NCI-H446 (cell line): ENCODE data around the gene SYT7.
"Not testable (repeated sequence)": the region's sequence is repeated elsewhere in the genome, so short reads cannot be mapped to it uniquely, and the experiment has no call there.

Experiments
- DNase-seq, 2 experiments: peaks; one replicate each; lab custom pipeline; 2025; lab: John Stamatoyannopoulos, UW

The SYT7 gene

DNA sequence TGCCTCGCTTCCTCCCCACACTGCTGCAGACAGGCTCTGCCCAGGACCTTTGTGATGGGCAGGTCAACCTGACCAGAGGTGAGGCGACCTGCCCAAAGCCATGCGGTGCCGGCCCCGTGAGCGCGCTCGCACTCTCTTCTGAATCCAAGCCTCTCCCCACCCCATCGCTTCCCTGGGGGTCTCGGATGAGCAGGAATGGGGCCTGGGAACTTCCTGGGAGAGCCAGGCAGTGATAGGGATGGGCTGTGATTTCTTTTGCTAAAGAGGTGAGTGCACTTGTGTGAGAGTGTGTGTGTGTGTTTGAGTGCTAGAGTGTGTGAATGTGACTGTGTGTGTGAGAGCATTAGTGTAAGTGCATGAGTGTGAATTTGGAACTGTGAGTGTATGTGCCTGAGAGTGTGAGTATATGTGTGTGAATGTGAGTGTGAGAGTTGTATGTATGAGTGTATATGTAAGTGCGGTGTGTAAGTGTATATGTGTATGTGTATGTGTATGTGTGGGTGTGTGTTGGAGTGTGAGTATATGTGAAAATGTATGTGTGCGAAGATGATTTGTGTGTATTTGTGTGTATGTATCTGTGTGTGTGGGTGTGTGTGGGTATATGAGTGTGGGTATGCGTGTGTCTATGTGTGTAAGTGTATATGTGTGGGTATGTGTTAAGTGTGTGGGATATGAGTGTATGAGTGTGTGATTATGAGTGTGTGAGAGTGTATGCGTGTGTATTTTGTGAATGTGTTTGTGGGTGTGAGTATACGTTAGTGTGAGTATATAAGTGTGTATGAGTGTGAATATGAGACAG, 84.1 kb downstream of the SYT7 start:
- DNase-seq = no peak

DNA sequence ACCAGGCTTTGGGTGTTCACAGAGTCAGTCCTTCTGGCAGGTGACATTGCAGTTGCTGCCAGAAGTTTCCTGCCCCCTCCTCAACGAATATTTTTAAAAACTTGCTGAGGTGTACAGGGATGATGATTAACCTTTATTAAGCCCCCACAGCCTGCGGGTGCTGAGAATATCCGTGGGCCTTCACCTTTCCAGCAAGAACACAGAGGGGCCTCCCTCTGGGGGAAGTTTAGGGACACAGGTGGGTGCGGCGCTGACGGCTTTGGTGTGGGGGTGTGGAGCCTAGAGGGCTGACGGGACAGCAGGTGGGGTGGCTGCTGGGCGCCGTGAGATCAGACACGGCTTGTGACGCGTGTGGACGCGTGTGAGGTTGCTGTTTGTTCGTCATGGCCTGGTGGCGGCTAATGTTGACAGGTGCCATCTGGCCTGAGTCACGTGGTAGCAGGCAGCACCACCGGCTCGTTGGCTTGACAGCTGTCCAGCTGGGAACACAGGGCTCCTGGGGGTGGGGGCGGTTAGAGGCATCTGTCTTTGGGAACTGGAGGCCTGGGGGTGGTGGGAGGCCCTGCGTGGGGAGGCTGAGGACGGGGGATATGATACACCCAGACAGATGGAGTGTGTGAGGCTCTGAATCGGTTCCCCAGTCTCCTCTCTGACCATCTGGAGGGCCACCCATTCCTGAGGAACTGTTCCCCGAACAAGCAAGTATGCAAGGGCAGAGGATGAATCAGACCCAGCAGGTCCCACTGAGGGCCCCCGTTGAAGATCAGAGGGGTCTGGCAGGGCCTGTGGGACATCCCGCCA, 84.9 kb downstream of the SYT7 start:
- peak in 1 of 2 experiments; percentile 58 for DNase-seq

DNA sequence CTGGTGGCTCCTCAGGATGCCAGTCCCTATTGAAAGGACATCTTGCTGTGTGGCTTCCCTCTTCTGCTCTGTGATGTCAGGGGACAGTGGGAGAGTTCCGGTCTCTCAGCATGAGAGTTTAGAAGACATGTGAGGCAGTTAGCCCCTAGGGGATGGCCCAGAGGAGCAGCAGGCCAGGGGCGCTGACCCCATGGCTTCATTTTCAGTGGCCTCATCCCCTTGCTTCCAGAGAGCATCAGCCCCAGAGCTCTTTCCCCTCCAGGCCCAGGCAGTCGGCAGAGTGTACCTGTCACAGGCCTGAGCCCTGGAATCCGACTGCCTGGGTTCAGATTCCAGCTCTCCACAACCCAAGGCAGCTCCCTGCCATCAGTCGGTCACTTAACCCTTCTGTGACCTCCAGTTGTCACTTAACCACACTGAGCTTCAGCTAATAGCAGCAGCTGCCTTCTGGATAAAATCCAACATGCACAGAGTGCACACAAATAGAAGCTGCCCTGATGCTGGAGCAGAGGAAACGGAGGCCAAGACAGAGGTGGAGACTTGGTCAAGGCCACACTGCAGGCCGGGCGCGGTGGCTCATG, 86.4 kb downstream of the SYT7 start:
- DNase-seq = no peak

DNA sequence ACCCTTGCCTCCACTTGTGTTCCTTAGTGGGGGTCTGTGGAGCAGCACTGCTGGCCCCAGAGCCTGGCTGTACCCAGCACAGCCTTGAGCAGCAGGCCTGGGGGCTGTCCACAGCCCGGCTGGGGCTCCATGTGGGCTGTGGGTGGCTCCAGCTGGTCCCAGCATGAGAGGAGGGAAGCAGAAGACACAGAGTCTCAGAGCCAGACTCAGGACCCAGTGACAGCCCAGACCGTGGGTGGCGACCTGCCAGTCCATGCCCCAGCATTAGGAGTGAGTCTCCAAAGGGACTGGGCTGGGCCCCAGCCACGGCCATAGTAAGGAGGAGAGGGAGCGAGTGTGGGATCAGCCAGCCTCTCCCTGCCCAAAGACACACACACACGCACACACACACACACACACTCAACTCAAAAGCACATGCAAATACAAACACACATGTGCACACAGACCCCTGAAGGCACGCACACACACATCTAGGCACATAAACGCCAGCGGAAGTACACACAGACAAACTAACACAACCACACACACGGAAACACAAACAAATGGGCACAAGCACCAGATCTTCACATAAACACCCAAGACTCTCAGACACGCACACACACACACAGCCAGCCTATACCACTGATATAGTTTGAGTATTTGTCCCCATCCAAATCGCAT, 89.0 kb downstream of the SYT7 start:
- DNase-seq = no peak

DNA sequence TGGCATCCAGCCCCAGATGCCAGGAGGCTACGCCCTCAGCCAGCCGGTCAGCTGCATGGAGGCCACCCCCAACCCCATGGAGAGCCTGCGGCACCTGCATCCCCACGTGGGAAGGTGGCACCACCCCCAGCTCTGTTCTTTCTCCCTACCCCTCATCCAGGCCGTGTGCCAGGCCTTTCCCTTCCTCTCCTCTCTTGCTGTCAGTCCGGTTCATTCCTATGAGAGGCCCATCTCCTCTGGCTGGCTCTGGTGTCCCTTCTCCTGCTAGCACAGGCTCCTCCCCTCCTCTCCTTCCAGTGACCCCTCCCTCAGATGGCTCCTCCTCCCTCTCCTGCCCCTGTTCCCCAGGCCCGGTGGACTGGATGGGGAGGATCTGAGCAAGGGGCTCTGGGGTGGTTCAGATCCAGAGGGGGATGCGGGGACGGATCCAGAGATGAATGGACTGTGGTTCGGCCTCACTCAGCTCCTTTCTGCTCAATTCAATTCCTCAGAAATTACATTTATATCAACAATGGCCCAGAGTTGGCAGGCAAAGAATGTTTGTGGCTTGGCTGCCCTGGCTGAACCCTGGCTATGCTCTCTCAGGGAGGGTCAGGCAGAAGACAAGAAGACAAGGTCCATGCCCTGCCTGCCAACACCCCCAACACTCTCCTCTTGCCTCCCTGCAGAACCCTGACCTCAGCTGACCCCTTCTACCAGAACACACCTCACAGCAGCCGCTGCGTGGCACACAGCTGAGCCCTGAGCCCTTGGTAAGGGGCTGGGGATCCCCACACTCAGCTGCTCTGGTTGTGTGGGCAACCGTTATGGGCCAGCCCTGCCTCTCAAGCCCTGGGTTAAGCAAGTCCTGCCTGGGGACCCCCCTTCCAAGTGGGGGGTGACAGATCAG, 90.8 kb downstream of the SYT7 start:
- no peak for DNase-seq

DNA sequence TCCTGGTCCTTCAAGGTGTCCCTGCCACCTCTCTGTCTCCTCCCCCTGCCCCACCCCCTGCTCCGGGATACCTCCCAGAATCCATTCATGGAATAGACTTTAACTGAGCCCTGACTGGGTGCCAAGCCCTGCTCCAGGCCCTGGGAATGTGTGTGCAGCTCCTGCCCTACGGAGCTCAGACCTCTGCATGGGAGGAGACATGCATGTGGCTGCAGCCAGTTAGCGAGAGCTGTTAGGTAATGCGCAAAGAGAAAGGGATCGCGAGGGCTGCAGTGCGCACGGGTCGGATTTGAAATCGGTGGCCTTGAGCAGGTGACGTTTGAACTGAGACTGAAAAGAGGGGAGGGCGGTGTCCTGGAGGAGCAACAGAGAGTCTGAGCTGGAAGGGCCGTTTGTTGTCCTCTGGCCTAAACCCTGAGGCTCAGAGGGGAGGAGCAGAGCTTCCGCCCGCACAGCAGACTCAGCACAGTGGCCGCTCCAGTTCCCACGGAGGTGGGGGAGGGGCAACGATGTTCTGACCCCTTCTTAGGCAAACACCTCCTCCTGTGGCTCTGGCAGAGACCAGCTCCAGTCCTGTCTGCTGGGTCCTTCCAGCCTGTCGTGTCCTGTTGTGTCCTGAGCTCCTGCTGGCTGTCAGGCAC, 92.1 kb downstream of the SYT7 start:
- DNase-seq = no peak

DNA sequence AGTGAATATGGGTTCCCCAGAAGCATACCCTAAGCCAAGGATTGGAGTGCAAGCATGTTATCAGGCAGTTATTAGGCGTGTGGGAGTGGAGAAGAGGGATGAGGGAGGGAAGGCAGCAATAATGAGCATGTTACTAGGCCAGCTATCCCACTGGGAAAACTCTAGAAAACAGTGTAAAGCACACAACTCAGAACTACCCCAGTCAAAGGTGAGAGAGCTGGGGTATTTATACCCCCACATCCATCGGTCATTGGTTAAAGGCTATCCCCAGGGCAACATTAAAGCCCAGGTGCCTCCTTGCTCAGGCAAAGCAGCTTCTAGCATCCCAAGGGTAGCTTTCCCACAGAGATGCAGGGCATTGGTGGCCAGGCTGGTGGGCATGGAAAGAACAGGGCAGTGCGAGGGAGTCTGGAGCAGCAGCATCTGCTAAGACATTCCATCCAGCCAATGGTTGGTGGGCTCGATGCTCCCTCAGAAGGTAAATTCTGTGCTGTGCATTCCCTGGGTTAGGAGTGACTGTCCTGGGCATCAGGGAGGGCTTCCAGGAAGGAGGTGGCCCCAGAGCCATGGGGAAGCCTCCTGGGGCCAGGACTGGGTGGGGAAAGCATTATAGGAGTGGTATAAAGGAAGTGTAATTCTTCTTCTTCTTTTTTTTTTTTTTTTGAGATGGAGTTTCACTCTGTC, 93.4 kb downstream of the SYT7 start:
- DNase-seq = no peak

DNA sequence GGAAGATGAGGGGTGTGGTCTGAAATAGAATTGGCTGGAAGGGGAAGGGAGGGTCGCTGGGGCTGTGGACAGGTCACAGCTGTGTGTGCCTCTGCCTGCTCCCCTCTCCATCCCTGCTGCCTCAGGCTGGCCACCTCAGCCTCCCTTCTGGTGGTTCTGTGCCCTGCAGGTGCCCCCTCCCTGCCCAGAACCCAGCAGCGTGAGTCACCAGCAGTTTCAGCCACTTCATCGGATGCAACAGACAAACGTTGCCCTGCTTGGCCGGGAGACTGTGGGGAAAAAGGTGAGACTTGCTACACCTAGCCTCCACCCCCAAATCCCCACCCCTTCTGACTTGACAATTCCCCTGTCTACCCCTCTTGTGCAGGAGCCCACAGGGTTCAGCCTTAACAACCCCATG, 94.1 kb downstream of the SYT7 start:
- DNase-seq = no peak

DNA sequence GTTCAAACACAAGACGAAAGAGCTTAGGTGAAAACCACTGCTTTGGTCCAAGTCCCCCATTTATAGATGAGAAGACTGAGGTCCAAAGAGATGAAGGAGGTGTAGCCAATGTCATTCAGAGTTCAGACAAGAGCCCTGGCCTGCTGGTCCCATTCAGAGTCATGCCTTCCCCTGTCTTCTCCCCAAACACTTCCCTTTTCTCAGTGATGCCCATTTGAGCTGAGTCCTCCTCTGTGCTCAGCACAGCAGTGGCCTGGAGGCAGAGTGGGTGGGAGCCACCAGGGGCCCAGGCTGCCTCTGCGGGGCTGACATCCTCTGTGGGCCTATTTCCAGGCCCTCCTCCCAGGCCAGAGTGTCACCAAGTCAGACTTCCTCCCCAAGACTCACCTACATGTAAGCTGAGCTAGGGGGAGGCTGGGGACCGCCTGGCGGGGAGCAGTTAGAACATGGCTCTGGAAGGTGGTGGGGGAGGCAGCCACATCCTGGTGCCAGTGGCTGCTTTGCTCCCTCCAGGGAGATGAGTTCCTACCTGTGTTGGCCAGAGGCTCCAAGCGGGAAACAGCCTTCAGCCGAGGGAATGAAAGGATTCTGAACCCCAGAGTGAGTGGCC, 94.8 kb downstream of the SYT7 start:
- no peak for DNase-seq

DNA sequence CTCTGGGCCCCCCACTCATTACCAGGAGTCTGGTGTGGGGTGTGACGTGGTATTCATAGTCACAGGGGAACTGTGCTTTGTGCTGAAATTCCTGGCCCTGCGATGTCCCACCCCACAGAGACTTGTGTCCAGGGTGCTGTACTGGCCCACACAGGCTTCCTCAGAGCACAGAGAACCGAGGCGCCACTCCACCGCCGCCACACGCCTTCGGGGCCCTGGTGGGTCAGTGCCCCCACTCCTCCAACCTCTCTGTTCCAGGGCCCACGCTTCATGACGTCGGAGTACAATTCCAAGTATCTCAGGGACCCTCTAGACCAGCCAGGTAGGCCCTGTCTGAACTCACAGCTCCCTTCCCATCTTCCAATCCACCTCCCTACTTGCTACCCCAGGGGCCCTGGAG, 95.8 kb downstream of the SYT7 start:
- DNase-seq = no peak

DNA sequence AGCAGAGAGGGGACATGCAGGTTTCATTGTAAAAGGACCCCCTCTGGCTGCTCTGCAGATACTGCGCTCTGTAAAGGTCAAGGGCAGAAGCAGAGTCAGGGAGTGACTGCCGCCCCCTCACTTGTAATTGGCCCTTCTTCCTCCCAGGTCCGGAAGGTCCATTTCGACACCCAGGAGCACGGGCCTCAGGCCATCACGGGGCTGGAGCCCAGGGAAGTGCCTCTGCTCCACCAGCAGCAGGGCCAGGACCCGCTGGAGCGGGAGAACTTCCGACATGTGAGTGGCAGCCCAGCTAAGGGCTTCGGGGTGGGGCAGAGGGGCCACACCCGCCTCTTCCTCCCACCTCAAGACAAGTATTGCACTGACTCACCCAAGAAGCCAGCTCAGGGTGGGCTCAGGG, 96.3 kb downstream of the SYT7 start:
- DNase-seq = no peak

DNA sequence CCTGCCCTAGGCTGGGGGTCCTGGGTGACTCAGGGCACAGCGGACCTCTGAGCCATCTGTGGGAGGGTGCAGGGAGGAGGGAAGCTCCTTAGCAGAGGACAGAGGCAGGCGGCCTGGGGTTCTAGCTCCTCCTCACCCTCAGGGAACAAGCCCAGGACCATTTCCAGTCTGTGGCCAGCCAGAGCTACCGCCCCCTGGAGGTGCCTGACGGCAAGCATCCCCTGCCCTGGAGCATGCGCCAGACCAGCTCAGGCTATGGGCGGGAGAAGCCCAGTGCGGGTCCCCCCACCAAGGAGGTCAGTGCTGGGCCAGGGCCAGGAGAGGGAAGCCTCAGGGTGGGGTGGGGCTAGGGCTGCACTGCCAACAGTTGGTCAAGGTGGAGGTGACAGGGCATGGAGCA, 98.4 kb downstream of the SYT7 start:
- DNase-seq = no peak

DNA sequence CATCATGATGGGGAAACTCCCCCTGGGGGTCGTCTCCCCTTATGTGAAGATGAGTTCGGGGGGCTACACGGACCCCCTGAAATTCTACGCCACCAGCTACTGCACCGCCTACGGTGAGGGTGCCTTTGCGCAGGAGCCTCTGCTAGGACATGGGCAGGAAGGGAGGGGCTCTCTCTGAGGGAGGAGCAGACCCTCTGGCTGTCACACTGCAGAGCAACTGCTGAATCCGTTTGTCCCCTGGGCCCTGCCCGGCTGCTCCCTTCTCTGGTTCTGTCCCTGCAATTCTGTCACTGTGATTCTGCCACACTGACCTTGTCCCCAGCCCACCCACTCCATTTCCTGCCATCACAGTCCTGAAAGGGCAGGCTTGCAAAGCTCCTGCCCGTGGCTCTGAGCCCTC, 99.1 kb downstream of the SYT7 start:
- DNase-seq = no peak

DNA sequence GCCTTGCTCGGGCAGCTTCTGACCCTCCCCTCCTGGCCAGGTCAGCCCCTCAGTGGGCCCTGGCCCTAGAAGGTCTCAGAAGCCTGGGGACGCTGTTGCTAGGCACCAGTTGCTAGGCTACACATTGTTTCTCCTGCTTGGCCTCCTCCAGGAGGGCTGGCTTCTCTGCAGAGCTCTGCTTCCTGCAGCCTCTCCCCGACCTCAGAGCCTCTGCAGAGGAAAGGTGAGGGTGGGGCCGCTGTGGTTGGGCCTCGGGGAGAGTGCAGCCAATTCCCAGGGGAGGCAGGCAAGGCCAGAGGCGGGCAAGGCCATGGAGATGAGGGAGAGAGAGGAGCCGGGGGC, 99.9 kb downstream of the SYT7 start:
- DNase-seq = no peak

DNA sequence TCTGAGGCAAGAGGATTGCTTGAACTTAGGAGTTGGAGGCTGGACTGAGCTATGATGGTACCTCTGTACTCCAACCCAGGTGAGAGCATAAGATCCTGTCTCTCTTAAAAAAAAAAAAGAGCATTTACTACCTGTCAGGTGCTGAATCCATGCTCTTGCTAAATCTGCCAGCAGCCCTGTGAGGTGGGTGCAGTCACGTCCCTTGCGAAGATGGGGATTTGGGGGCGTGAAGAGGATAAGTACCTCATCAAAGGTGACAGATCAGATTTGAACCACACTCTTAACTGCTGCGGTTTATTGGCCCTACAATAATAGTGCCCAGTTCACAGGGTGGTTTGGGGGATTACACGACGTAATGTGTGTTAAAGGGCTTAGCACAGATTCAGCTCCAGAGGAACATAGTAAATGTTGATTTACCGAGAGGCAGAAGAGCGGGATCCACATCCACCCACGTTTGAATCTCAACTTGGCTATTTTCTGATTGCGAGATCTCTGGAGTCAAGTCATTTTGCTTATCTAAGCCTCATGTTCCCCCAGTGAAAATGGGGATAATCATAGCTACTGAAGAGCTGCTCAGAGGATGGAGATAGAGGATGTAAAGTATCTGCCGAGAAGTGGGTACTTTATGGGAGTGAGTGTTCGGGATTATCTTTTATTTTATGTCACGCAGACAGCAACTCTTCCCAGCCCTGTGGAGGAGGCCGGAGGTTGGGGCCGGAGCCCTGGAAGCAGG, 100.4 kb downstream of the SYT7 start:
- DNase-seq = no peak

DNA sequence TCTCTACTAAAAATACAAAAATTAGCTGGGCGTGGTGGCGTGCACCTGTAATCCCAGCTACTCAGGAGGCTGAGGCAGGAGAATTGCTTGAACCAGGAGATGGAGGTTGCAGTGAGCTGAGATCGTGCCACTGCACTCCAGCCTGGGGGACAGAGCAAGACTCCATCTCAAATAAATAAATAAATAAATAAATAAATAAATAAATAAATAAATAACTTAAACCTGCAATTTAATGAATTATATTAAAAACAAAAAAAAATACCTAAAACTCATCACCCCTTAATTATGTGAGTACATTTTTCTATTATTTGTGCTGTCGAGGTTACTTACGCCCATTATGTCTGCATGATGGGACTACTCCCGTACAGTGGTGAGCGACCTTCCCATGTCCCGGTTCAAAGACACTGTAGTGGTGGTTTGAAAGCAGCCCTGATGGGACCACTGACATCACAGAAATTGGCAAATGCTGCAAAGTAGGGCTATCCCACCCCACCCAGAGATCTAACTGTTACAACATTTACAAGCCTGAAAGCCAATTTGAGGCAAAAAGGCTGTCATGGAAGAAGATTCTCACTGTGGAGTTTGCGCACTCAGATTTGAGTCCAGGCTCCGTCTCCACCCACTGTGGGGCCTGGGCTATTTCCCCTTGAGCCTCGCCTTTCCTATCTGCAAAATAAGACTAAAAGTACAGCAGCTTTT, 101.4 kb downstream of the SYT7 start:
- DNase-seq = not testable (repeated sequence)

DNA sequence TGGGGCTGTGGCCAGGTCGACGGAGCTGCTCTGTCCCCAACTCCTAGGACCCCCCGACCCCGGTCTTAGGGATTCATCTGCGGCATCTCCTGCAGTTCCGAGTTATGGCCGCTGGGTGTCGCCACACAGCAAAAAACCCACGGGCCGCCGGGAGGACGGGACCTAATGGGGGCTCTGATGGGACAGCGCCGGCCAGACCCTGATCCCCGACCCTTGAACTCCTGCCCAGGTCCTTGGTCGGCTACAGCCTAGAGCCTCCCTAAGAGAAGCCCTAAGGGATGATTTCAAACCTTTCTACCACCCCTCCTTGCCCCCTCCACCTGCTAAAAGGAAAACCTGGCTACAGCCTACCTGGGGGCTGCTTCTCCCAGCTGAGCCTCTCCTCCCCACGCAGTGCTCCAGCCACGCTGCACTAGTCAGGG, 103.1 kb downstream of the SYT7 start:
- DNase-seq = peak in 1 of 2 experiments; percentile 48

DNA sequence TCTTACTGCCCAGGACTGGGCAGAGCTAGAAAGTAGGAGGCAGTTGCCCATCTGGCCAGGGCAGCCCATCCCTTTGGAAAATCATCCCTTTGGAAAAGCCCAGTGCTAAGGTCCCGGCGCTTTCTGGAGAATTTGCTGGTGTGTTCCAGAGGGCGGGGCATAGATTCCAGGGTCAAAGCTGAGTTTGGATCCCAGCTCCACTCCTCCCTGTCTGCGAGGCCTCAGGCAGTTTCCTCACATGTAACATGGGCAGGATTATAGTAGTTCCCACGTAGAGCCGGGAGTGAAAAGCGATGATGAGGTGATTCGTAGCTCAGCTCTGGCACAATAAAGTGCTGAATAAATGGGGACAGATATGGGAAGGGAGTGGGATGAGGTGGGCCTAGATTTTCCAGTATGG, 103.8 kb downstream of the SYT7 start:
- DNase-seq = no peak

DNA sequence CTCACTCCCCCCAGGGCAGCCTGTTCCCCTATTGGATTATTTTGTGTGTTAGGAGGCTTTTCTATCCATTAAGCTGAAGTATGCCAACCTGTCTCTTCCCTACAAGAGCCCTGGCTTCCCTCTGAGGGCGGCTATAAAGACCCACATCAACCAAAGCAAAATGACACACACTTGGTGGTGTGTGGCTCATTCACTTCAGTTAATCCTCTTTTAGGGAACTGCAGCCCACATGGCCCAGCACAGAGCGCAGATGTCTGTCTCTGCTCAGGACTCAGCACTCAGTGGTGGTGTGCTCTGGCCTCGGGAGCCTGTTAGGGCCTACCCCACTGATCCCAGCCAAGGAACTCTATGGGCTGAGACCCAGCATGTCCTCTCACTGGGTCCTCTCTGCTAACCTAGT, 104.5 kb downstream of the SYT7 start:
- no peak for DNase-seq
